HG03342 (cell line): ENCODE data around the gene SCAP.
"Not testable (repeated sequence)": the region's sequence is repeated elsewhere in the genome, so short reads cannot be mapped to it uniquely, and the experiment has no call there.

ENCODE experiments used
- ATAC-seq: cut with Tn5 transposase; IDR thresholded peaks from one replicate; pipeline ENCODE4 v1.9.1; 2021; ENCODE audit warnings: mild to moderate bottlenecking, moderate library complexity; ENCODE audit not compliant: unreplicated experiment

The SCAP gene

GRCh38 chr3:47475570-47476329 lies at the start of gene SCAP:
Gene SCAP (minus strand): TSS chr3:47475941. CDS start chr3:47442993, 32,948 bp downstream.
- peak; percentile 86 for ATAC-seq

- no peak for ATAC-seq
Measured at GRCh38 chr3:47523310-47524073, 47.8 kb upstream of the SCAP start.

- ATAC-seq: no peak
Measured at GRCh38 chr3:47522082-47522987, 46.6 kb upstream of the SCAP start.

GRCh38 chr3:47520756-47521155 lies 45.0 kb upstream of the SCAP start:
- no peak for ATAC-seq

- ATAC-seq: no peak
Measured at GRCh38 chr3:47517937-47518336, 42.2 kb upstream of the SCAP start.

- no peak for ATAC-seq
Measured at GRCh38 chr3:47515864-47516319, 40.2 kb upstream of the SCAP start.

- no peak for ATAC-seq
Measured at GRCh38 chr3:47515100-47515499, 39.4 kb upstream of the SCAP start.

- ATAC-seq: peak; percentile 94
Measured at GRCh38 chr3:47513125-47513929, 37.6 kb upstream of the SCAP start, which contains the start of gene ELP6. Gene ELP6 (minus strand): TSS chr3:47513712. CDS start chr3:47513590, 122 bp downstream.

GRCh38 chr3:47512416-47513124 lies 36.8 kb upstream of the SCAP start:
- ATAC-seq: no peak

GRCh38 chr3:47505267-47505666 lies 29.5 kb upstream of the SCAP start:
- not testable (repeated sequence) for ATAC-seq

- no peak for ATAC-seq
Measured at GRCh38 chr3:47504113-47504512, 28.4 kb upstream of the SCAP start.

GRCh38 chr3:47503033-47503432 lies 27.3 kb upstream of the SCAP start:
- ATAC-seq: no peak

- ATAC-seq: no peak
Measured at GRCh38 chr3:47496892-47497291, 21.2 kb upstream of the SCAP start.

- no peak for ATAC-seq
Measured at GRCh38 chr3:47495886-47496285, 20.1 kb upstream of the SCAP start.

- no peak for ATAC-seq
Measured at GRCh38 chr3:47495111-47495510, 19.4 kb upstream of the SCAP start.

- no peak for ATAC-seq
Measured at GRCh38 chr3:47491777-47492176, 16.0 kb upstream of the SCAP start.

- ATAC-seq: no peak
Measured at GRCh38 chr3:47491186-47491585, 15.4 kb upstream of the SCAP start.

- ATAC-seq: no peak
Measured at GRCh38 chr3:47487265-47487664, 11.5 kb upstream of the SCAP start.

GRCh38 chr3:47485812-47486211 lies 10.1 kb upstream of the SCAP start:
- ATAC-seq: no peak

- ATAC-seq: no peak
Measured at GRCh38 chr3:47482366-47482765, 6.6 kb upstream of the SCAP start.
